ENCODE data around the gene CHST14. TPM values are rescaled to one million over a fixed set of nuclear protein-coding genes. Genes with fewer than 3 reads are reported as not detected.

The CHST14 gene
- total and polyA plus RNA-seq, 2 of the 8 experiments (the other 6 are each of a cell fraction or from before 2014, with no cell fraction given), result 13.4 to 20.3 TPM

DNA sequence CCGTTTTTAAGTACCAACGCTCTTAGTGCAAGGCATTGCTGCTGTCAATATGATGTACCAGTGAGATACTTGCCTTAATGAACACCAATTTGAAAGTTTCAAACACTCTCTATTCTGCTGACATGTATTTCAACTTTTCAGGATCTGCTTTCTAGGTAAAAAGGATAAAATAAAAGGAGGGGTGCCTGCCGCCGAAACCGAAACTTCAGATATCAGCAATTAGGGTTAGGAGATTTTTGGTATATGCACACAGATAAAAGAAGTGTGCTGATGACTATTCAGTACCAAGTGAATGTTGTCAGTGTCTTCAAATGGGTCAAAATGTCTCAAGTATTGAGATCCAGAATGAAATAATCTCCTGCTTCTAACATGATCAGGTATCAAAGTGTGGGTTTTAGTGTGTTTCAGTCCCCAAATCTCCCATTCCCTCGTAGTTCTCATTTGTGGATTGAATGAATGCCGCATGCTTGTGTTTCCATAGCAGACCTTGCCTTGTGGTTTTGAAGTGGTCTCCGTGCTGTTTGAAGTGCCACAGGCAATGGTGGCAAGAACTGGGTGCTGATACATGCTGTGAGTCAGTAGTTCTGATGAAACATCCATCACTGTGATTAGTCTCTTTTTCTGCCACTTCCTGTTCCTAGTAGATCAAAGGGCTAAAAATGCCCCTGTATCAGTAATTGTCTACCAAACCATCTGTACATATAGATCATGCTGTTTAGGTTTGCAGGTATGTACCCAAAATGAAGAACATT is 22.5 kb downstream of the CHST14 start (continued):
- TF ChIP-seq RBBP5 (IDR thresholded peaks at IDR 0.05; ENCODE audit: borderline replicate concordance, low read depth, low read length) (no peak), NRF1 (IDR thresholded peaks at IDR 0.05; ENCODE audit: low read depth, low read length) (no peak)
